IMR-90 (cell line): Measurements from ENCODE around the gene BRD4. TPM values are rescaled to one million over a fixed set of nuclear protein-coding genes. Genes with fewer than 3 reads are reported as not detected.

Experiments
- ELK1 ChIP-seq: fragments of 150-350 bp; IDR thresholded peaks from 2 replicates; pipeline ENCODE4 v1.6.1; 2016; ENCODE audit warnings: low read depth, mild to moderate bottlenecking, low read length, moderate library complexity, borderline replicate concordance
- RCOR1 ChIP-seq: IDR thresholded peaks from 2 replicates; pipeline ENCODE4 v1.6.1; 2012; ENCODE audit warnings: mild to moderate bottlenecking, low read length, improper control_type of control experiment; ENCODE audit not compliant: insufficient replicate concordance
- microRNA-seq, 2 experiments: library from miRNA; stranded (forward) in 1 of 2; unstranded in 1 of 2; fragments of 10-50 nt in 1 of 2; fragments of <30 nt in 1 of 2; gene quantifications in 1 of 2; microRNA quantifications in 1 of 2; one replicate each; pipeline versions ENCODE3 to v1.1.0; 2013 to 2020; ENCODE audit not compliant: insufficient read depth in 1 of 2, insufficient read length in 1 of 2, unreplicated experiment in 1 of 2
- polyA plus RNA-seq, 3 experiments: library from polyadenylated mRNA; depleted of rRNA; stranded (reverse); fragments of >200 nt; gene quantifications; 2 replicates each; pipeline ENCODE4 v1.2.3, GENCODE V29; 2012; ENCODE audit warnings: low replicate concordance in 1 of 3
- small RNA-seq, 5 experiments: library from RNA; depleted of rRNA; stranded (forward); fragments of <200 nt; gene quantifications; one replicate each; pipeline ENCODE3, GENCODE V24; 2012
- total RNA-seq: library from RNA; depleted of rRNA; stranded (reverse); fragments of >200 nt; gene quantifications from 2 replicates; pipeline ENCODE4 v1.2.3, GENCODE V29; 2012; rRNA removed

BRD4 gene
- total and polyA plus RNA-seq, 2 of the 4 experiments (the other 2 are of a cell fraction), result 7.0 to 21.1 TPM

- TF ChIP-seq ELK1, result no peak
- TF ChIP-seq RCOR1, result no peak
These were observed 145.0 kb downstream of the BRD4 start (continued) for GRCh38 chr19:15187026-15188007.

Small RNA genes within 50 kb of the gene (microRNA-seq; reads per million reads assigned to microRNA genes)
- not detected for gene AC005776.1 (ENCODE audit: insufficient read depth, insufficient read length)

Small RNA genes within 50 kb of the gene (small RNA-seq; reads per million reads assigned to genes)
- 0 reads per million in 5 experiments for gene AC005776.1

Other genes starting within 250 kb of the BRD4 start
- 18.6 and 19.4 TPM in 2 replicates for gene SYDE1, start 225.1 kb downstream of the BRD4 start, total RNA-seq
- 64.9 and 84.7 TPM in 2 replicates for gene SYDE1, start 225.1 kb downstream of the BRD4 start, polyA plus RNA-seq (2012; rRNA removed)
- 5.9 and 7.2 TPM in 2 replicates for gene NOTCH3, start 131.5 kb downstream of the BRD4 start, total RNA-seq
- 25.1 and 29.6 TPM in 2 replicates for gene NOTCH3, start 131.5 kb downstream of the BRD4 start, polyA plus RNA-seq (2012; rRNA removed)
- gene EPHX3, start 100.1 kb downstream of the BRD4 start, total RNA-seq, result 0.18 TPM in 1 of 2 replicates, not detected in the other
- gene EPHX3, start 100.1 kb downstream of the BRD4 start, polyA plus RNA-seq (2012; rRNA removed), result 0.12 and 0.16 TPM in 2 replicates
- gene AKAP8, start 47.2 kb upstream of the BRD4 start, total RNA-seq, result 12.2 and 16.9 TPM in 2 replicates
- gene AKAP8, start 47.2 kb upstream of the BRD4 start, polyA plus RNA-seq (2012; rRNA removed), result 13.4 and 14.8 TPM in 2 replicates
- 40.8 and 44.6 TPM in 2 replicates for gene AKAP8L, start 86.4 kb upstream of the BRD4 start, total RNA-seq
- 41.0 and 43.1 TPM in 2 replicates for gene AKAP8L, start 86.4 kb upstream of the BRD4 start, polyA plus RNA-seq (2012; rRNA removed)
- gene WIZ, start 117.4 kb upstream of the BRD4 start, total RNA-seq, result 0.90 and 1.1 TPM in 2 replicates
- gene WIZ, start 117.4 kb upstream of the BRD4 start, polyA plus RNA-seq (2012; rRNA removed), result 27.1 and 31.6 TPM in 2 replicates
- gene RASAL3, start 132.0 kb upstream of the BRD4 start, total RNA-seq, result not detected in 2 replicates
- 0.07 TPM in 1 of 2 replicates, not detected in the other for gene RASAL3, start 132.0 kb upstream of the BRD4 start, polyA plus RNA-seq (2012; rRNA removed)
- gene PGLYRP2, start 147.0 kb upstream of the BRD4 start, total RNA-seq, result not detected in 2 replicates
- gene PGLYRP2, start 147.0 kb upstream of the BRD4 start, polyA plus RNA-seq (2012; rRNA removed), result not detected in 2 replicates
- gene CYP4F22, start 176.0 kb upstream of the BRD4 start, total RNA-seq, result not detected in 2 replicates
- gene CYP4F22, start 176.0 kb upstream of the BRD4 start, polyA plus RNA-seq (2012; rRNA removed), result not detected in 2 replicates